Measurements from ENCODE around the gene DIP2A.

Gene DIP2A

GRCh38 chr21:46503922-46504550 lies 45.3 kb downstream of the DIP2A start:
- TF ChIP-seq CTCF (conservative IDR thresholded peaks at IDR 0.05; ENCODE audit: low read depth, low read length), result no peak
- DNase-seq (ENCODE audit: low read depth), result no peak
- H3K4me3 ChIP-seq (ENCODE audit: low read length), result no peak overlapping the region

DNA sequence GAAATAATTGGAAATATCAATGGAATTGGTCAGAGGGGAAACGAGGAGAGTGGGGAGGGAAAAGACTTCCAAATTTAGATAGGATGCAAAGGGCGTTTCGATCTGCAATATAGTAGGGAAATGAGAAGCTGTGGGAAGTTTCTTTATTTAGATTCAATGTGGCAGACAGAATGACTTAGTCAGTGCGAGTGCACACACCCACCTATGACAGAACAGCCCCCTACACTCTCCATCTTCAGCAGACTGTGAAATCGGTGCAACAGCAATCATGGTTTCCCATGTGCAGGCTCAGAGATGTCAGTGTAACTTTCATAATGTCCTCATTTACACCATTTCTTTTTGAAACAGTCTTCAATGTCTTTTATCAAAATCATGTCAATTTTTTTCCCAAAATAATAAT lies 46.0 kb downstream of the DIP2A start:
- no peak for DNase-seq (ENCODE audit: low read depth)
- TF ChIP-seq CTCF (conservative IDR thresholded peaks at IDR 0.05; ENCODE audit: low read depth, low read length), result no peak
- no peak overlapping the region for H3K4me3 ChIP-seq (ENCODE audit: low read length)

DNA sequence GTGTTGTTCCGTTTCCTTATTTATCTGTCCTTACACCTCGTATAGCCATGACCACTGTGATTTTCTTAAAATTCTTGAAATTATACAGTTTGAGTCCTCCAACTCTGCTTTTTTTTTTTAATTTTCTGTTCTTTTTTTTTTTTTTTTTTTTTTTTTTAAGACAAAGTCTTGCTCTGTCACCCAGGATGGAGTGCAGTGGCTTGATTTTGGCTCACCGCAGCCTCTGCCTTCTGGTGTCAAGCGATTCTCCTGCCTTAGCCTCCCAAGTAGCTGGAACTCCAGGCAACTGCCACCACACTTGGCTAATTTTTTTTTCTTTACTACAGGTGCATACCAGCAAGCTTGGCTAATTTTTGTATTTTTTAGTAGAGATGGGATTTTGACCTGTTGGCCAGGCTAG lies 48.9 kb downstream of the DIP2A start:
- DNase-seq (ENCODE audit: low read depth), result no peak
- no peak for TF ChIP-seq CTCF (conservative IDR thresholded peaks at IDR 0.05; ENCODE audit: low read depth, low read length)
- no peak overlapping the region for H3K4me3 ChIP-seq (ENCODE audit: low read length)

DNA sequence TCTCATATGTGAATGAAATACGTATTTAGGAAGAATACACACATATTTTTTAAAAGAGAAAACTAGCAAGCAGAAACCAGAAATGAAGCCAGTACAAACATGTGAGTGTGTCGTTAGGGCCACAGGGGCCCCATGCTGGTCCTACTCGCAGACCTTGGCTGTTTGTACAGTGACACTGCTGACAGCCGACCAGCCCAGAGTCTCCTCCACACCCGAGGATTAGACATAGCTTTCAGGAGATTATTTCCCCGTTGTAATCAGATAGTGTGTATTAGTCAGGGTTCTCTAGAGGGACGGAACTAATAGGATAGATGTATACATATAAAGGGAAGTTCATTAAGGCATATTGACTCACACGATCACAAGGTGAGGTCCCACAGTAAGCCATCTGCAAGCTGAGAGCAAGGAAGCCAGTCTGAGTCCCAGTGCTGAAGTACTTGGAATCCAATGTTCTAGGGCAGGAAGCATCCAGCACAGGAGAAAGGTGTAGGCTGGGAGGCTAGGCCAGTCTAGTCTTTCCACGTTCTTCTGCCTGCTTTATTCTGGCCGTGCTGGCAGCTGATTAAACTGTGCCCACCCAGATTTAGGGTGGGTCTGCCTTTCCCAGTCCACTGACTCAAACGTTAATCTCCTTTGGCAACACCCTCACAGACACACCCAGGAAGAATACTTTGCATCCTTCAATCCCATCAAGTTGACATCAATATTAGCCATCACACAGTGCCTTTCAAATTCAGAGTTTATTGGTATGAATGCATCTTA lies 51.2 kb downstream of the DIP2A start:
- DNase-seq (ENCODE audit: low read depth), result peak; percentile 79
- H3K4me3 ChIP-seq (ENCODE audit: low read length), result no peak overlapping the region
- TF ChIP-seq CTCF (conservative IDR thresholded peaks at IDR 0.05; ENCODE audit: low read depth, low read length), result no peak

DNA sequence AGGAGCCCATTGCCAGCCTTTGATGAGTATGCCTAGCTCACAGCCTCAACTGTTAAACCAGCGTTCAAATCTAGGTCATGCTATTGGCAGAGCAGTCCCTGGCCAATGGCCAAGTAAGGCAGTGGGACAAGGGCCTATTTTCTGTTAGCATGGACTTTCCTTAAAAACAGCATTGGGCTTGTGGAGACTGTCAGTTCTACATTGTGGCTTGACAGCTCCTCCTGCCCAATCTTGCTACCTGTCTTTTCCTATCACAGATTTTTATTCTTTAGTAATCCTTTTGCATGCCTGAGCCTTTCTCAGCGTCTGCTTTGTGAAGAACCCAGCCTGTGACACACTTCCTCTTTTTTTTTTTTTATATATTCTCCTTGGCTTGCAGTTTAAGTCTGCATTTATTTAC lies 56.4 kb downstream of the DIP2A start:
- H3K4me3 ChIP-seq (ENCODE audit: low read length), result no peak overlapping the region
- DNase-seq (ENCODE audit: low read depth), result no peak
- TF ChIP-seq CTCF (conservative IDR thresholded peaks at IDR 0.05; ENCODE audit: low read depth, low read length), result no peak

- no peak overlapping the region for H3K4me3 ChIP-seq (ENCODE audit: low read length)
- DNase-seq (ENCODE audit: low read depth), result no peak
- TF ChIP-seq CTCF (conservative IDR thresholded peaks at IDR 0.05; ENCODE audit: low read depth, low read length), result no peak
Observed at GRCh38 chr21:46516068-46516467, 57.4 kb downstream of the DIP2A start.

- no peak for TF ChIP-seq CTCF (conservative IDR thresholded peaks at IDR 0.05; ENCODE audit: low read depth, low read length)
- H3K4me3 ChIP-seq (ENCODE audit: low read length), result no peak overlapping the region
- DNase-seq (ENCODE audit: low read depth), result no peak
Observed at GRCh38 chr21:46517361-46517760, 58.7 kb downstream of the DIP2A start.

Measured in retinal pigment epithelial cell (primary cell).